ENCODE results near the gene URI1. TPM values are rescaled to one million over a fixed set of nuclear protein-coding genes. Genes with fewer than 3 reads are reported as not detected.

Gene URI1
- polyA plus RNA-seq, 1 donor (not counting 4 experiments of a cell fraction or from before 2014, with no cell fraction given): 98.6 TPM

GRCh38 chr19:29971002-29971401, 29.0 kb downstream of the URI1 start:
- H3K27ac ChIP-seq (ENCODE audit: control insufficient read depth, insufficient read depth, low read length): no peak overlapping the region
- no peak overlapping the region for H2AFZ ChIP-seq (ENCODE audit: control insufficient read depth, low read length)
- DNase-seq (ENCODE audit: low read depth, low spot score) (no peak), FAIRE-seq (no peak)
- peaks cover 97% of the 10 kb centered on the region for H3K79me2 ChIP-seq (ENCODE audit: control insufficient read depth, insufficient read depth, low read length)
- H4K20me1 ChIP-seq (ENCODE audit: control insufficient read depth, extremely low read depth, insufficient read depth, low read length): peaks cover 7% of the 10 kb centered on the region
- peaks cover 7% of the 10 kb centered on the region for H3K4me1 ChIP-seq (ENCODE audit: control insufficient read depth, extremely low read depth, insufficient read depth, low read length)
- no peaks in the 10 kb centered on the region for H3K36me3 ChIP-seq (ENCODE audit: control insufficient read depth in 2 of 2, extremely low read depth in 1 of 2, insufficient read depth in 2 of 2, low read length in 2 of 2)
- H3K9me1 ChIP-seq (ENCODE audit: control insufficient read depth, extremely low read depth, insufficient read depth, low read length): no peaks in the 10 kb centered on the region
- no peak overlapping the region for H3K4me3 ChIP-seq (ENCODE audit: control insufficient read depth in 2 of 3, extremely low read depth in 1 of 3, insufficient read depth in 2 of 3, low read depth in 1 of 3, low read length in 3 of 3)
- H3K4me2 ChIP-seq (ENCODE audit: control insufficient read depth, extremely low read depth, insufficient read depth, low read depth, low read length): no peak overlapping the region
- H3K27me3 ChIP-seq (ENCODE audit: control insufficient read depth, extremely low read depth, insufficient read depth, low read length): no peaks in the 10 kb centered on the region
- no peak overlapping the region for H3K9ac ChIP-seq (ENCODE audit: control insufficient read depth, extremely low read depth, insufficient read depth, low read length)
- dilution Hi-C loops (cut with MboI; ENCODE audit: extremely low pct_ligation_motif_present, low sequenced_read_pairs): no loop called here
- no peaks in the 10 kb centered on the region for H3K9me3 ChIP-seq (ENCODE audit: control insufficient read depth, low read depth, low read length)
- no peak for TF ChIP-seq CTCF (optimal IDR thresholded peaks at IDR 0.05 in 1 of 3, IDR thresholded peaks at IDR 0.05 in 1 of 3, conservative IDR thresholded peaks at IDR 0.05 in 1 of 3; ENCODE audit: extremely low read depth in 1 of 3, insufficient read depth in 2 of 3, low read length in 3 of 3)
- TF ChIP-seq EZH2 (IDR thresholded peaks at IDR 0.05; ENCODE audit: low read length): no peak

- Histone ChIP-seq H3K9me3 (ENCODE audit: control insufficient read depth, low read depth, low read length) (no peaks in the 10 kb centered on the region), H3K36me3 (ENCODE audit: control insufficient read depth in 2 of 2, extremely low read depth in 1 of 2, insufficient read depth in 2 of 2, low read length in 2 of 2) (no peaks in the 10 kb centered on the region), H3K27ac (ENCODE audit: control insufficient read depth, insufficient read depth, low read length) (no peak overlapping the region), H3K4me3 (ENCODE audit: control insufficient read depth in 2 of 3, extremely low read depth in 1 of 3, insufficient read depth in 2 of 3, low read depth in 1 of 3, low read length in 3 of 3) (no peak overlapping the region), H3K4me2 (ENCODE audit: control insufficient read depth, extremely low read depth, insufficient read depth, low read depth, low read length) (no peak overlapping the region), H2AFZ (ENCODE audit: control insufficient read depth, low read length) (no peak overlapping the region), H3K27me3 (ENCODE audit: control insufficient read depth, extremely low read depth, insufficient read depth, low read length) (no peaks in the 10 kb centered on the region), H3K9ac (ENCODE audit: control insufficient read depth, extremely low read depth, insufficient read depth, low read length) (no peak overlapping the region), H3K9me1 (ENCODE audit: control insufficient read depth, extremely low read depth, insufficient read depth, low read length) (no peaks in the 10 kb centered on the region), H3K4me1 (ENCODE audit: control insufficient read depth, extremely low read depth, insufficient read depth, low read length) (peaks cover 7% of the 10 kb centered on the region), H3K79me2 (ENCODE audit: control insufficient read depth, insufficient read depth, low read length) (peaks cover 97% of the 10 kb centered on the region), H4K20me1 (ENCODE audit: control insufficient read depth, extremely low read depth, insufficient read depth, low read length) (peaks cover 8% of the 10 kb centered on the region)
- dilution Hi-C loops (cut with MboI; ENCODE audit: extremely low pct_ligation_motif_present, low sequenced_read_pairs): no loop called here
- no peak for FAIRE-seq
- no peak for DNase-seq (ENCODE audit: low read depth, low spot score)
- TF ChIP-seq EZH2 (IDR thresholded peaks at IDR 0.05; ENCODE audit: low read length) (no peak), CTCF (optimal IDR thresholded peaks at IDR 0.05 in 1 of 3, IDR thresholded peaks at IDR 0.05 in 1 of 3, conservative IDR thresholded peaks at IDR 0.05 in 1 of 3; ENCODE audit: extremely low read depth in 1 of 3, insufficient read depth in 2 of 3, low read length in 3 of 3) (no peak)
Observed at GRCh38 chr19:29971648-29972047, 29.6 kb downstream of the URI1 start.

Data from keratinocyte (primary cell).